Fibroblast of villous mesenchyme (primary cell): ENCODE results near the gene KIF1C. TPM values are rescaled to one million over a fixed set of nuclear protein-coding genes. Genes with fewer than 3 reads are reported as not detected.

ENCODE experiments used
- DNase-seq: peaks from one replicate; pipeline ENCODE4 v3.0.0-alpha.2; 2010; ENCODE audit warnings: low read depth
- H3K4me3 ChIP-seq: 2 replicates; pipeline ENCODE4 v1.5.1; 2011; ENCODE audit warnings: low read depth, mild to moderate bottlenecking, low read length
- CTCF ChIP-seq: IDR thresholded peaks from 2 replicates; pipeline ENCODE4 v1.5.1; 2012; ENCODE audit warnings: low read depth, mild to moderate bottlenecking, low read length; ENCODE audit not compliant: insufficient read depth
- total RNA-seq: library from RNA; depleted of rRNA; stranded (reverse); fragments of >200 nt; gene quantifications from 2 replicates; pipeline ENCODE4 v1.2.3, GENCODE V29; 2012

KIF1C gene
- total RNA-seq, 1 donor, result 56.6 TPM

GRCh38 chr17:5031365-5032082 is 33.8 kb downstream of the KIF1C start:
- peak overlapping the region; percentile 48 for H3K4me3 ChIP-seq
- DNase-seq, result peak; percentile 86
- peak; percentile 80 for TF ChIP-seq CTCF

GRCh38 chr17:5032865-5033264 is 35.1 kb downstream of the KIF1C start:
- no peak overlapping the region for H3K4me3 ChIP-seq
- no peak for DNase-seq
- no peak for TF ChIP-seq CTCF

GRCh38 chr17:5033352-5034015 is 35.7 kb downstream of the KIF1C start:
- no peak for TF ChIP-seq CTCF
- DNase-seq, result no peak
- no peak overlapping the region for H3K4me3 ChIP-seq

GRCh38 chr17:5034063-5034462 is 36.3 kb downstream of the KIF1C start:
- no peak for DNase-seq
- no peak overlapping the region for H3K4me3 ChIP-seq
- no peak for TF ChIP-seq CTCF

GRCh38 chr17:5034651-5035050 is 36.9 kb downstream of the KIF1C start:
- DNase-seq, result no peak
- H3K4me3 ChIP-seq, result no peak overlapping the region
- no peak for TF ChIP-seq CTCF

GRCh38 chr17:5035315-5035714 is 37.6 kb downstream of the KIF1C start, which contains the start of gene SLC52A1:
TSS of gene SLC52A1 (minus strand) at chr17:5035426. CDS start at chr17:5034606, 820 bp downstream.
- DNase-seq, result no peak
- peak within 1 kb of the TSS; percentile 43 for H3K4me3 ChIP-seq
- TF ChIP-seq CTCF, result no peak
